ENCODE data around the gene TMEM260.
A peak's percentile ranks its signal among the peaks of the same experiment; 100 is the strongest.
"Not testable (repeated sequence)": the region's sequence is repeated elsewhere in the genome, so short reads cannot be mapped to it uniquely, and the experiment has no call there.

Gene TMEM260

GRCh38 chr14:56676042-56676441 is 96.4 kb downstream of the TMEM260 start:
- H3K27ac ChIP-seq, result no peak overlapping the region
- TF ChIP-seq CTCF (conservative IDR thresholded peaks at IDR 0.05), result no peak

DNA sequence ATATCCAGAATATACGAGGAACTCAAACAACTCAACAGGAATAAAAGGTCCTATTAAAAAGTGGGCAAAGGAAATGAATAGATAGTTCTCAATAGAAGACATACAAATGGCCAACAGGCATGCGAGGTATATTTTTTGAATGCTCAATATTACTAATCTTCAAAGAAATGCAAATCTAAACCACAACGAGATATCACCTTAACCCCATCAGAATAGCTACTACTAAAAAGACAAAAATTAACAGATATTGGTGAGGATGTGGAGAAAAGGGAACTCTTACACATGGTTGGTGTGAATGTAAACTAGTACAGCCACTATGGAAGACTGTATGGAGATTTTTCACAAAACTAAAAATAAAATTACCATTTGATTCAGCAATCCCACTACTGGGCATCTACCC is 99.2 kb downstream of the TMEM260 start:
- no peak for TF ChIP-seq CTCF (conservative IDR thresholded peaks at IDR 0.05)

DNA sequence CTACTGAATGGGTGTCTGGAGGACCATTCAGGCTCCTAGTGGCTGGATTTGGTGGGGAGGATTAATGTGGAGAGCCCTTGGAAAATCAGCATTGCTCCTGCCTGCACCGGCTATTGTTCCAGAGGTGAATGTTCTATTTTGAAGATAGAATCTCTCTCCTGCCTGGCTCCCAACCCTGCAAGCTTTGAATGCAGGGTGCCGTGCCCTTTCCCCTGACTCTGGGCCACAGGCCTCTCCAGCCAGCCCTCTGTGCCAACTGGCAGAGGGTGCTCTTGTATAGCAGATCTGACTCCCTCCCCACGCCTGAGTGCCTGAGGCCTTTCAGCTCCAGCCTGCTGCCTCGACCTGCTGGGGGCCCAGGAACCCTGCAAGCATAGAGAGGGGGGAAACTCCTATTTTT is 106.8 kb downstream of the TMEM260 start:
- no peak overlapping the region for H3K27ac ChIP-seq
- TF ChIP-seq CTCF (conservative IDR thresholded peaks at IDR 0.05), result peak; percentile 44; the same call in 1 of the 2 replicates

More for the DNA sequence above, 99.2 kb downstream of the TMEM260 start:
- H3K27ac ChIP-seq, result no peak overlapping the region

DNA sequence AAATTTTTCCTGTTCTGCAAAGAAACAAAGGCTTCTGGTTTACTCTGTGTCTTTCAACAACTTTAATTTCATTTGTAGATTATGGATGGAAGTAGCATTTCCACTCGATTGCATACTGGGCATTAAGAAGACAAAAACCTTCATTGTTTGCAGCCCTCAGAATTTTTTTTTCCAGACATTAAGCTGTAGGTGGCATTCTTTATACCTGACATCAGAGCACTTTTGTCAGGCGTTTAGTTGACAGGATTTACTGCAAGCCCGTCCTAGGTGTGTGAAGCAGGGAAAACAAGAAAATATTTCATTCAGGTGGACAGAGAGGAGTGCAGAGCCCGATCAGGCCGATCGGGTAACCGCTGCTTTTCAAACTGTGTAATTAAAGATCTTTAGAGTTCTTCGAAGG is 107.5 kb downstream of the TMEM260 start:
- TF ChIP-seq CTCF (conservative IDR thresholded peaks at IDR 0.05), result no peak

GRCh38 chr14:56694609-56695008 is 115.0 kb downstream of the TMEM260 start:
- no peak for TF ChIP-seq CTCF (conservative IDR thresholded peaks at IDR 0.05)

More for the DNA sequence above, 107.5 kb downstream of the TMEM260 start:
- H3K27ac ChIP-seq, result no peak overlapping the region

DNA sequence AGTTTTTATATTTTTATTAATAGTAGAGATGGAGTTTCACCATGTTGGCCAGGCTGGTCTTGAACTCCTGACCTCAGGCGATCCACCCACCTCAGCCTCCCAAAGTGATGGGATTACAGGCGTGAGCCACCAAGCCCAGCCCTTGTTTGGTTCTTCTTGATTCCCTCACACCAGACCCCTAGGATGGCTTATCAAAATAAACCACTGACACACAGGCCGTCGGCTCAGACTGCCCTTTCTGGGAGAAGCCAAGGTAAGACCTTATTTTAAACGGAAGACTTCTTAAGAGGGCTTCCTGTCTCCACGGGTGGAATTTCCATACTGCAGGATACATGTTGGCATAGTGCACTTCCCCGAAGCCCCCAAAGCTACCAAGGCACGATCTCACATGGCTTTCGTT is 115.6 kb downstream of the TMEM260 start:
- H3K27ac ChIP-seq, result not testable (repeated sequence)

More at GRCh38 chr14:56694609-56695008, 115.0 kb downstream of the TMEM260 start:
- H3K27ac ChIP-seq, result no peak overlapping the region

Measured in VCaP (cell line).